ENCODE measurements around the gene IGLL5.

- TF ChIP-seq, protein P1, sequence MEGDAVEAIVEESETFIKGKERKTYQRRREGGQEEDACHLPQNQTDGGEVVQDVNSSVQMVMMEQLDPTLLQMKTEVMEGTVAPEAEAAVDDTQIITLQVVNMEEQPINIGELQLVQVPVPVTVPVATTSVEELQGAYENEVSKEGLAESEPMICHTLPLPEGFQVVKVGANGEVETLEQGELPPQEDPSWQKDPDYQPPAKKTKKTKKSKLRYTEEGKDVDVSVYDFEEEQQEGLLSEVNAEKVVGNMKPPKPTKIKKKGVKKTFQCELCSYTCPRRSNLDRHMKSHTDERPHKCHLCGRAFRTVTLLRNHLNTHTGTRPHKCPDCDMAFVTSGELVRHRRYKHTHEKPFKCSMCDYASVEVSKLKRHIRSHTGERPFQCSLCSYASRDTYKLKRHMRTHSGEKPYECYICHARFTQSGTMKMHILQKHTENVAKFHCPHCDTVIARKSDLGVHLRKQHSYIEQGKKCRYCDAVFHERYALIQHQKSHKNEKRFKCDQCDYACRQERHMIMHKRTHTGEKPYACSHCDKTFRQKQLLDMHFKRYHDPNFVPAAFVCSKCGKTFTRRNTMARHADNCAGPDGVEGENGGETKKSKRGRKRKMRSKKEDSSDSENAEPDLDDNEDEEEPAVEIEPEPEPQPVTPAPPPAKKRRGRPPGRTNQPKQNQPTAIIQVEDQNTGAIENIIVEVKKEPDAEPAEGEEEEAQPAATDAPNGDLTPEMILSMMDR (IDR thresholded peaks at IDR 0.05; ENCODE audit: low read length), result peak; percentile 98
- no peak for TF ChIP-seq EZH2 (optimal IDR thresholded peaks at IDR 0.05; ENCODE audit: low read depth, low read length)
- no peak for TF ChIP-seq EZH2phosphoT487 (IDR thresholded peaks at IDR 0.05; ENCODE audit: low read length)
These were observed 55.1 kb downstream of the IGLL5 start for GRCh38 chr22:22942511-22943329.
